ENCODE results near the gene COL4A2.
A peak's percentile ranks its signal among the peaks of the same experiment; 100 is the strongest.

COL4A2 gene

GRCh38 chr13:110423689-110424302 is 116.7 kb downstream of the COL4A2 start:
- no peak for DNase-seq

- no peak for DNase-seq
Measured at GRCh38 chr13:110424569-110425443, 117.7 kb downstream of the COL4A2 start.

- peak; percentile 20 for DNase-seq
Measured at GRCh38 chr13:110425444-110425780, 118.3 kb downstream of the COL4A2 start.

DNA sequence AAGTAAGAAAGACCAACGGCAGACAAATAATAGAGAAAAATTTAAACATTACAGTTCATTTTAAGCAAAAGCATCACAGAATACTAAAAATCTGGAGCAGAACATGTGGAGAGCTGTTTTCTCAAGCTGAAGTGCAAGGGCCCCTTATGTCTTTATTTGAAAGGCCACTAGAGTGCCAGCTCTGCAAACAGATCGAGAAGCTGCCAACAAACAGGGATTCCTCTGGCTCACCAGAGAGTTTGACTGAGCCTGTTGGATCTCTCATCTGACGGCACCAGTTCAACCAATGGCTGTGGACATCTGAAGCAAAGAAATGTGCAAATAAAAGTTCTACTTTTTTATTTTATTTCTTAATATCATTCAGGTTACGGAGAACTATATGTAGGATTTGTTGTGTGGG is 119.7 kb downstream of the COL4A2 start:
- DNase-seq, result no peak

- no peak for DNase-seq
Measured at GRCh38 chr13:110428313-110428712, 121.2 kb downstream of the COL4A2 start.

DNA sequence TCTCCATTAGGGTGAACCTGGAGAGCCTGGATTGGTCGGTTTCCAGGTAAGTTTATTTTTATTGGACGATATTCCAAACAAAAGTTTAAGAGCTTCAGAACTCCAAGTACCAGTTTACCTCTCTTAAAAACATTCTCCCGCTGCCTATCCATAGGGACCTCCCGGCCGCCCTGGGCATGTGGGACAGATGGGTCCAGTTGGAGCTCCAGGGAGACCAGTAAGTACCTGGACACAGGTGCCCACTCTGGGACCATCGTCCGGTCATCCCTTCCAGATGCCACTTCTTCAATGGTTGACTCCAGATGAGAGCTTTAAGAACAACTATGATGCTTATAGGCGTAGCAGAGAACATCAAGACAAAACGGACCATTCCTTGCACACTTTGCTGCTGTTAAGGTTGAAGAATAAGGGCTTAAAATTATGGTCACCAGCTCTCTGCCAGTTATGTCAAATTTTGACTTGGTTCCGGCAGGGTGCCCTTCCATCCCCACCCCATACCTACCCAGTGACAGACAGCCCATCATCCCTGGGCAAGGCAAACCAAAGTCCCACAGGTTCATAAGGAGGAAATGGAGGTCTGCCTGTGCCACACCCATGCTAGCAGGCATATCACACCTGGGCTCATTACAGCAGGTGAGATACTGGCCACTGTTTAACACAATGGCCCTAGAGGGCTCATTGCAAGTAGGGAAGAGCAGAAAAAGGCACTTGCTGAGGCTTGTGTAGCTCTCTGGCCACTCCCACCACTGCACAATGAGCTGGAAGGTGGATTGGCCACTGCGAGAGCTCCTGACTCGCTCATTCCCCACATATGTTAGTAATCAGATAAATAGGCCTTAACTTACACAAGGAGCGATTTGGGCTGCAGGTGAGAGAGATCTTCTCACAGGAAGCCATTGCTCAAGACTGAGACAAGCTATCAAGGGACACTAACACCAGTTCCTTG is 123.6 kb downstream of the COL4A2 start:
- DNase-seq, result no peak

GRCh38 chr13:110431425-110432294 is 124.6 kb downstream of the COL4A2 start:
- no peak for DNase-seq

DNA sequence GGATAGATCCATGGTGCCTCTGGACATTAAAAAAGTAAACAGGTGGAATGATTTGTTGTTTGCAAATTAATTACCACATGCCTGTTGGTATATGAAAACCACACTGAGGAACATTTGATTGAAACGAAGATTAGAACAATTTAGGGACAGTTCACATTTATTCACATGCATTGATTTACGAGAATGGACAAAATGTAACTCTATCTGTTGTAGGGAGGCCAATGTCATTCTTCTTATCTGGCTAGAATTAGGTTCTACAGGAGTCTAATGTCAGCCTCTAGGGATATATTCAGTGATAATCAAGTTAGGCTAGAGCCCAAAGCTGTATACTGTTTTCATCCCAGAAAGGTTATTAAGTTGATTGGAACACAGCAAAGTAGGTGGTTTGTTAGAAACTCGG is 125.4 kb downstream of the COL4A2 start:
- no peak for DNase-seq

- no peak for DNase-seq
Measured at GRCh38 chr13:110433014-110433413, 125.9 kb downstream of the COL4A2 start.

GRCh38 chr13:110434629-110435028 is 127.5 kb downstream of the COL4A2 start:
- no peak for DNase-seq

DNA sequence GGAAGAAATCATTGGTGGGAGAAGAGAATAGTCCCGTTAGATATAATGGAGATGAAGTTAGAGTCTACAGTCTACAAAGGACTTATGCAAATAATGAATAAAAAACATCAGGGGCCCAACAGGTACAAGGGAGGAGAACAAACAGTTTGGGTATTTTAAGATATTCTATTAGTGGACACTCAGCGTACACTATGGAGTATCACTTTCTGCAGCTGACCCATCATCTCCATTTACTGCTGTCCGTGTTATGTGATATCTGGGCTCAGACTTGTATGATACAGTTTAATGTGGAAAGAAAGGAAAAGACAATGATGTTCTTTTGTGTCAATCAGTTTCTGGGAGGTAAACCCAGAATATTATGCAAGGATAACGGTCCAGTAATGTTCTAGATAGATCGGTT is 128.2 kb downstream of the COL4A2 start:
- DNase-seq, result no peak

DNA sequence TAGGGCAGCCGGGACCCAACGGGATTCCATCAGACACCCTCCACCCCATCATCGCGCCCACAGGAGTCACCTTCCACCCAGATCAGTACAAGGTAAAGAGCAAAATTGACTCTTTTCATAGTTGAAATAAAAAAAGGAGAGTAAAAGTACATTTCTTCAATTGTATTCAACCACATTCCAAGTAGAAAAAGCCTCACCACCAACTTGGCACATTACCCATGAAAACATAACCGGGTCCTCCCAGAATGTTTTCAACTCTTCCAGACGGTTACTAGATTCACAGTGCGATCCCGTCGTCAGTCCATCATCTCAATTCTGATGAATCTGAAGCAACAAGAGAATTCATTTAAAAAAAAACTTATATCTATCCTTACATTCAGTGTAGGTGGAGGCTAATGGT is 129.2 kb downstream of the COL4A2 start:
- DNase-seq, result no peak

DNA sequence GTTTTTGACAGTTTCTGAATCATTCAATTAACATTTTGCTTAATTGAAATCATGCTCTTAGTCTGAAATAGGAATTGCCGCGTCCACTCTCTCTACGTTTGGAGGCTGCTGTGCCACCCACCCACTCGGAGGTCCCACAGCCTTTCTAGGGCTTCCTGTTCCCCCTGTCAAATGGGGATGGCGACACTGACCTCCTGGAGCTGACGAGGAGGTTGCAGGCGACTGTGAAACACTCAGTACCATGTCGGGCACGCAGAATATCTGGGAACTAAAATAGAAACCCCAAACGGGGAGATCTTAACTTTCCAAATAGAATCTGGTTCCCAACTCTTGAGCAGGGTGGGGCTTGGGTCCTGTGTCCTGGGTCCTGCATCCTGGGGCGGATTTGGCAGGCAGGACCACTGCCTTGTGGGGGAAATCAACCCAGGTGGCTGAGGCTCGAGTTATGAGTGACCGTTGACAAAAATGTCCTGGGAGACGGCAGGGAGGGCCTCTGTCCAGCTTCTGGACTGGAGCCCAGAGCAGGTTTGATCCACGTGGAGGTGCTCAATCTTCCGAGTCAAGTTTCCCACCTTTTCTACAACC is 129.8 kb downstream of the COL4A2 start:
- DNase-seq, result no peak

GRCh38 chr13:110438211-110438610 is 131.1 kb downstream of the COL4A2 start:
- no peak for DNase-seq

DNA sequence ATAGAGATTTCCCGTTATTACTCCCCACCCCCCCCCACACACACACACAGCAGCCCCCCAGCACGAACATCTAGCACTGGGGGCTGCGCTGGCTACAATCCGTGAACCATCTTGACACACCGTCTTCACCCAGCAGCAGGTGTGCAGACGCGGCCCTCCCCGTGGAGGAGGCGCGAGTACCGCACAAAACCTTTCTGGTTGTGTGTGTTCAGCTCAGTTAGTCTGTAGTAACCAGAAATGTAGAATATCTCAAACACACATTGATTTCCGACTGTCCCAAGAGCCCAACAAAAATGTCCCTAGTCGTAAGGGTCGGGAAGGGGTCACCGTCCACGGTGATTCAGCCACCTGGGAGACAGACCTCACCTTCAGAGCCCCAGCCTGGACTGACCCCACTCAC is 131.7 kb downstream of the COL4A2 start:
- DNase-seq, result no peak

- no peak for DNase-seq
Measured at GRCh38 chr13:110440946-110441731, 134.1 kb downstream of the COL4A2 start.

DNA sequence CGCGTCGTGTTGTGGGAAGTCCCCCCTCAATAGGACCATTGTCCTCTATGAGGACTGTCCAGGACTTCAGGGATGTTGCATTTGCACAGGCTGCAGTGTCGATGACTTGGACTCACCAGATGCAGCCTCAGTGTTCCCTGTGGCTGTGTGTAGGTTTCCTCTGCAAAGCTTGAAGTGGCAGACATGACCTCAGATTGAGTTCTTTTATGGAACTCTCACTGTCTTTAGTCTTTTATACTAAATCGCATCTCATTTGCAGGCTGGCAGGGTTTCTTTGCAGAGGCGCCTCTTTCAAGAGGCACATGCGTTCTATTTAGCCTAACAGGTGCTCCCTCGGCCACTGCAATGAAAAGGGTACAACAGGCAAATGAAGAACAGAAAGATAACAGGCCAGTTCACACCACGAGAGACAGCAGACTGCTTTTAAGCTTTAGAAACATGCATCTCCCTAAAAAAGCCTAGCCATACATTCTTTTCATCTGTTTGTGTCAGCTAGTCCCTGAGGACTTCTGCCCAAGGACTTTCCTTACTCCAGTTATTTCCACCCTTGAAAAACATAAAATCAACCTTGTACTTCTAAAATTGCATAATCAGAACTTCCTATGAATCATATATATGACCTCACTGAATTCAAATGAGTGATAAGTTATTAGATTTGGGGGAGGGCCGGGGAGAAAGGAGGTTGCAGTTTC is 136.0 kb downstream of the COL4A2 start:
- DNase-seq, result no peak

- DNase-seq, result no peak
Measured at GRCh38 chr13:110443622-110444225, 136.6 kb downstream of the COL4A2 start.

- no peak for DNase-seq
Measured at GRCh38 chr13:110444226-110444653, 137.2 kb downstream of the COL4A2 start.

- no peak for DNase-seq
Measured at GRCh38 chr13:110445183-110445582, 138.1 kb downstream of the COL4A2 start.
